Activated CD8-positive, alpha-beta memory T cell treated with anti-CD3 and anti-CD28 coated beads for 4 hours (primary cell): Measurements from ENCODE around the gene C2orf72.
"Not testable (repeated sequence)": the region's sequence is repeated elsewhere in the genome, so short reads cannot be mapped to it uniquely, and the experiment has no call there.

Experiments used
- DNase-seq, 2 donors: peaks; one replicate each; pipeline ENCODE4 v3.0.0-alpha.2; 2020; ENCODE audit warnings: low read depth in 2 of 2

The C2orf72 gene

DNA sequence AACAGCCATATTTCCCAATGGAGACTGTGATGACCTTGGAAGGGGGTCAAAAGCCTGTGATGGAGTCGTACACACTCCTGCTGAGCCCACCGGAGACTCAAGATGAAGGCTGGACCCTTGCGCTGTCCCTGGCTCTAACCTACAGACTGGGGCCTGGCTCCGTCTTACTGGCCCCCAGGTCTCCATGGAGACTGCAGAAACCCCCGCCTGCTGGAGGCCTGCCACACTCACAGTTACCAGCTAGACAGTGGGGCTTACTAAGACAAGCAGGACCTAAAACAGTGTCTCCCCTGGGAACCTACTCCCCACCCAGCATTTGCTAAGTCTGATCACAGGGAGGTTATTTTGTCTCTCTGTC, 9.6 kb downstream of the C2orf72 start:
- no peak for DNase-seq

DNA sequence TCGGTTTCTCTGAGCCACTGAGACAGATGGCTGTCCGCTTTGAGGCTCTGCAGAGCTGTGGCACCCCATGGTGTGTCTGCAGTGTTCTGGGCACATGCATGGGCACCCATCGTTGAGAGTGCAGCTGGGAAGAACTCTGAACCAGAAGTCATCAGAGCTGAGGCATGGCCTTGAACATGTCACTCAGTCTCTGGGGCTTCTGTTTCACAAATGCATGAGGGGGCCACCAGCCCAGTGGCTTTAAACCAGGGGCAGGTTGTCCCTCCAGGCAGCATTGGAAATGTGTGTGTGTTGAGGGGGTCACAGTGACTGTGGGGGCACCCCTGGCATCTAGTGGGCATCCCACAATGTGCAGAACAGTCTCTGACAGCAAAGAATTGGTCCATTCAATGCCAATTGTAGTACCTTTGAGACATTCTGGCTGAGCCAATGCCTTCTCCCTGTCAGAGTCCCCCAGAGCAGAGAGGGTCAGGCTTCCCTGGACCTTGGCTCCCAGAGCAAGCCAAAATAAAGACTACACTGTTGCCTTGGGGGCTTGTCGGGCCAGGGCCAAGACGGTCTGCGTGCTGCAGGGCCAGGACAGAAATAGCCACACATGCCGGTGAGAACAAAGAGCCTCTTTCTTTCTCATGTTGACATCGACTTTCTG, 10.1 kb downstream of the C2orf72 start:
- DNase-seq, result no peak

DNA sequence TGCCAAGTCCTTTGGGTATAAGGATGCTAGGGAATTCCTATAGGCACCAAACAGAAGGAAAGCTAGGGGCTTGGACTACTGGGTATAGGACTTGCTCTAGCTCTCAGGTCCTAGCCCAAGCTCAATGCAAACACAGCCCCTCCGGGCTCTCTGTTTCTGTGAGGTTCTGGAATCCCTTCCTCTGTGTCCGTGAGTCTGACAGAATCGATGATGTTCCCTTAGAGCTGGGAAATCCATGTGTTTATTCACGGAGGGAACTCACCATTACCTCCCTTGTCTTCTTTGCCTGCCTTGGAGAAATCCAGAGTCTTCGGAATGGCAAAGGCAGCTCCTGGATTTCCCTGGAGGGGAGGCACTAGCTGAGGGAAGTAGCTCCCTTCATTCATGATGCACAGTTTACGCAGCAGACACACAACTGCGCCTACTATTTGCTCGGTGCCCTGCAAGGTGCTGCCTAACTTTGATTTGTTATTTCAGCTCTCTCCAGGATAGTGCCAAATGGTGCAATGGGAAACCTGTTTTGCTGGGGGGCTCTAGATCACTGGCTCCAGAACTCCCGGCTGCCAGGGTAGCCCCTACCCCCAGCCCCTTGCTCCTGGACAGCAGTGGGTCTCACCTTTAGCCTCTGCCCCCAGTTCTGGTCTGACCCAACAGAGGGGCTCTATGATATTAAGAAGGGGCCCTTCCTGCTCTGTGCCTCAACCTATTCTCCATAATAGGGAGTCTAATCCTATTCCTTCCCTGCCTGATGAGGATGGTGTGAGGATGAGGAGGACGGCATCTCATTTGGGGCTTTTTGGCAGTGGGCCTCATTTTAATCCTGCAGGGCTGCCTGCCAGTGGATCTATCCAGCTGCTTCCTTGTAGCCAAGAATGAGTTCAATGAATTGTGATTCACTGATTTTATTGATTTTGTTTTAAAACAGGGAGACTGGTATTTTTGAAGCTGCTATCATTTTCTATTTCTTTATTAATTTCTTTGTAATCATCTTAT, 10.9 kb downstream of the C2orf72 start:
- no peak for DNase-seq

DNA sequence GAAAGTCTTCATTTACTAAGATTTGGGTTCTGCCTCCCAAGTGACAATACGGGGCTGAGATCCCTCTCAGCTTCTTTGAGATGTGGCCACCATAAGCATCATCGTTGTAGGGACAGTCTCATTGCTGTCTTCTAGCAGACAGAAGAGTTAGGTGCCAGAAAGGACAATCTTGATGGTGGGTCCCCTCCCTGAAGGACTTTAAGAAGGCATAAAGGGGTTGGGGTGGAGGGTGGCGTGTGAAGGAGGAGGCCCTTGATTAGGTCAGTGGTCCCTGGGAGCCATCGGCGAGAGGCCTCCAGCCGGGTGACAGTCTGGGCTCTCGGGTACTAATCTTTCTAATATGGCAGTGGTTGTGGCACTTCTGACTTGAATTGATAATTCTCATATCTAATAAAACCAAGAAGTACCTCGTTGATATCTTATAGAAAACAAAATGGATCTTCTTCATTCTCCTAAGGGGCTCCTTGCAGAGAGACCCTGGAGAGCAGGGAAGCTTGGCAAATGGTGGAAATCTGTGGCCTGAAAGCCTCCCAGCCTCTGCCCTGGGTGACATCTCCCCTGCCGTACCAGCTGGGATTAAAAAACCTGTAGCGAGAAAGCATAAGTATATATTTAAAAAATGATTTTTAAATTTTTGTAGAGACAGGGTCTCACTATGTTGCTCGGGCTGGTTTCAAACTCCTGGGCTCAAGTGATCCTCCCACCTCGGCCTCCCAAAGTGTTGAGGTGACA, 12.1 kb downstream of the C2orf72 start:
- no peak for DNase-seq

DNA sequence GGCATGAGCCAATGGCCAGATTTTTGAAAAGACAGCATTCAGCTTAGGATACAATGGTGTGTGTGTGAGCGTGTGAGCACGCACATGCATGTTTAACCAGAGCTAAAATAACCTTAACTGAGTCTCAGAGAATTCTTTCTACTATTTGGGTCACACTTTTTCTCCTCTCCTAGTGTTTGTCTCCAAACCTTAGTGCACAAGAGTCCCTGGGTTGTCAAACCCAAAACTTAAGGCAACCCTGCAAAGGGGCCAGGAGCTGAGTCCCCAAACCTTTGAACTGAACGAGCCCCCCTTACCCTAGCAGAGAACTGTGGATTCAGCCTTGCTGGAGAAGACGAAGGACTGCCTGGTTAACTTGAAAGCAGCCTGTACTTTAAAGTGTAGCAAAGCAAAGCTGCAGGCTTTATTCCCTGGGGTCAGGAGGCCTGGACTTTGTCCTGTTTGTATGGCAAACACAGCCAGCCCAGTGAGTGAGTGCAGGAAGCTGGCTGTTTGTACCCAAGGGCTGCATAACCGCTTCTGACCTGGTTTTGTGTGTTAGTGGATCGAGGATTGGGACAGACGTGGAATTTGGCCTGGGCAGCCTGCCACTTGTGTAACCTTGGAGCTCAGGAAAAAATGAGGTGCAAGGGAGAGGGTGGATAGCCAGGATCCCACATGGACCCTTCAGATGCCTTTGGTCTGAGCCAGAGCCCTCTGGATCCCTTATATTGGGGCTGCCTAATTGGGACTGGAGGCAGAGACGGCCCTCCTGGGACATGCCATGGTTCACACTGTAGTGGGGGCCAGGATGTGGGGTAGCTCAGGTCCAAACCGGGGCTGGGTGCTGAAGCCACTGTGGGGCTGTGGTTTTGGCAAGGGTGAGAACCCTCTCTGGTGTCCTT, 12.9 kb downstream of the C2orf72 start:
- no peak for DNase-seq

DNA sequence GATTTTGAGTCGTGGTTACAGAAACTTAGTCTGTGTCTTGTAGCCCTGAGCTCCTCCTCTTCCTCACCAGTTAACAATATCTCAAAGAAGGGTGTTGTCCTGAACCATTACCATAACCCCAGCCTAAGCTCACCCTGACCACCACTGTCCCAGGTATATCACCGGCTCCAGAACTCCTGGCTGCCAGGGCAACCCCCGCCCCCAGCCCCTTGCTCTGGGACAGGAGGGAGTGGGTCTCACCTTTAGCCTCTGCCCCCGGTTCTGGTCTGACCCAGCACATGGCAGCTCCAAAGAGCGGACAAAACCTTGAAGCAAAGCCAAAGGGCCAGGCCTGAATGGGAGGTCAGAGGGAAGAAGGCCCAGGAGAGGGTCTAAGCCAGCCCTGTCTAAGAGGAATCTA, 13.8 kb downstream of the C2orf72 start:
- DNase-seq, result no peak

DNA sequence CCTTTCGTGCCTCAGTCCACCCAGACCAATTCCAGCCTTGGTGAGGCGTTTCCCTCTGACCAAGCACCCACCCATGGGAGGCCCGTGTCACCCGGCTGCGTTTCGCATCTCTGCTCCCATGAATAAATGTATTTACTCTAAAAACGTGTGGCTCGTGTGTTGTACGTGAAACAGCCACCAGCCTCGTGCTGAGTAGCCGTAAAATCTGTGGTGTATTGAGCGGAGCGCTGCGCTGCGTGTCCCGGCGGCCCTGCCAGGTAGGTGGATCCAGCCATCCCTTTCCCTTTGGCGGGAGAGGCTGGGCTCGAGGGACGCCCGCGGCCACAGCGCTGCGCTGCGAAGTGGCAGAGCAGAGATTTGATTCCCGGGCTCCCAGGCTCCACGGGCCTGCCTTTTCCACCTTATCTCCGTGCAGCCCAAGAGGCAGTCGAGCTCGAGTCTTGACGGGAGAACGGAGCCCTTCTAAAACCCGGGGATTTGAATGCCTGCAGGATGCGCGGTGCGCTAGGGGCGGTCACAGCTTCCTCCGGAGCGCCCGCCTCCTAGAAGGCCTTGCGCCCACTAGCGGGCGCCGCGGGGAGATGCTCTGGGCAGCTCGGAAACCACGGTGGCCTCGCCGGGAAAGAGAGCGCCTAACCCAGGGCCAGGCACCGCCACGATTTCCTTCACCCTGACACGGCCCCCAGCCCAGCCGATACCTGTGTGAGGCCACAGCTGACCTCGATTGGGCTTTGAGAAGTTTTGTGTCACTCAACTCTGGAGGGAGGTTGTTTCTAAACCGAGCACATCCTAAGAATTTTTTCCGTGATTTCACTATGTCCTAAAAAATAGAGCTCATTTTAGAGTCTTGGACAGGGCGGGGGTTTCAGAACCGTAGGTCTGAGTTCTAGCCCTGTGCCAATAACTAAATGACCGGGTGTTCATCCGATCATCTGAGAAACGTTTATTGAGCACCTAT, 15.4 kb downstream of the C2orf72 start:
- peak; percentile 55 to 67 for DNase-seq

DNA sequence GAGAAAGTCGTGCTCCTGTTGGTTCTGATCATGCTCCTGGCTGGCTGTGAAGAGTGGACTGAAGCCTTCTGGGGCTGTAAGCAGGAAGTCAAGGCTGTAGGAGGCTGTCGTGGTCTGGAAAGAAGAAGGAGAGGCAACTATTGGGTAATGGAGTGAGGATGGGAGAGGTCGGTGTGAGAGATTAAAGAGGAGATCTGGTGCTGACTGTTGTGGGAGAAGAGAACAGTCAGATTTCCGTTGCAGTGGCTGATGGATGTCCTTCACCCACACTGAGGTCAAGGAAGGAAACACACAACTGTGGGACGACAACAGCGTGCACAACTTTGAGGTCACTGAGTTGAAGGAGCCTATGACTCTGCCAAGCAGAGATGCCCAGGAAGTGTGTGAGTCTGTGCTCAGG, 16.5 kb downstream of the C2orf72 start:
- DNase-seq, result no peak

DNA sequence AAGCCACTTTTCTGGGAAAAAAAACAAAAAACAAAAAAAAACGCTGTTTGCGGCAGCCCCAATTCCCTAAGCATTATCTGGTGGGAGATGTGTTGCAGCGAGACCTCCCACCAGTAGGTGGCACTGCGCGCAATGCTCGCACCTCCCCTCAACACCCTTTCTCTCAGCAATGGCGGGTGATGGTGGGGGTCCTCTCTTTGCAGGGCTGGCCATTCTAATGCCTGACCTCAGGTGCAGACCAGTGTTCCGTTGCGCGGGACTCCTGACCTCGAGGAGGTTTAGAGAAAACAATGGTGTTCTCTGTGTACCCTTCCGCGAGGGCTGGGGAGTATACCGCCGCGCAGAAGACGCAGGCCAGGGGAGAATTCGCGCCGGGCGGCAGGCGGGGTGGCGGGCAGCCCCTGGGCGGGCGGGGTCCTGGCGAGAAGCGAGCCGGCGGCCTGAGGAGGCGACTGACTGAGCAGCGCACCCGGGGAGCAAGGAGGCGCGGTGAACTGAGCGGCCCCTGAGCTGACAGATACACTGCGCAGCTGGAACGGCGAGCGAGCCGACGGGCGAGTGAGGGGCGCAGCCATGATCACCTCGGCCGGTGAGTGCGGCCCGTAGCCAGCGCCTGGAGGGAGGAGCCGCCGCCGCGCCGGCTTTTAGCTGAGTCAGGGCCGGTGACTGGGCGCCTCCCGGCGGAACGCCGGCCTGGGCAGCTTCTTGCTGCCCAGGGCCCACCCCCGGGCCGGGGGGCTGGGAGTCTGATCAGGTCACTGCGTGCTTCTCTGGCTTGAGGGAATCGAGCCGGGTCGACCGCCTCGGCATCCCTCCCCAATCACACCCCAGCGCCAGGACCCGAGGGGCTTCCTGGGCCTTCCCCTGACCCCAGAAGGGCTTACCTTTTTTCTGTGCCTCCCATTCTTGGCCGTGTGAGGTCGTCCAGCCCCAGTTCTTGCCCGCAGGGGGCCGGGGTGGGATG, 19.4 kb downstream of the C2orf72 start, which contains the start of gene PSMD1:
Gene PSMD1 (plus strand): TSS at position 415 of the 964 bp plus-strand sequence. CDS start 159 bp downstream, at position 574.
- DNase-seq, result peak; percentile 86 to 87

DNA sequence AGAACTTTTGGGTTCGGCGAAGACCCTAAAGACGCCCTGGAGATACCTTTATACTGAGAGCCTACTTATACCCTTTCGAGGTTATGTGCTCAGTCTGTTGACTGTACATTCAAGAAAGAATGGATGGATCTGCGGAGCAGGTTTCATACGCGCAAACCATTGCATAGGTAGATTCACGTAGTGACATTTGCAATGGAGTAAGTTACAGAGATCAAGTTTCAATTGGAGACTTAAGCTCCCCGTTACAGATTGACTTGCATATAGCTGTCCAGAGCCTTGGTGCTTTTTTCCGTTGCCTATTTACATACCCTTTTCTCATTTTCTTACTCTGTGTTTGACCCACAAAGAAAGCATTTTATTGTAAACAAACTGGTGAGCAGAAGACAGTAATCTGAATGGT, 20.3 kb downstream of the C2orf72 start:
- no peak for DNase-seq

DNA sequence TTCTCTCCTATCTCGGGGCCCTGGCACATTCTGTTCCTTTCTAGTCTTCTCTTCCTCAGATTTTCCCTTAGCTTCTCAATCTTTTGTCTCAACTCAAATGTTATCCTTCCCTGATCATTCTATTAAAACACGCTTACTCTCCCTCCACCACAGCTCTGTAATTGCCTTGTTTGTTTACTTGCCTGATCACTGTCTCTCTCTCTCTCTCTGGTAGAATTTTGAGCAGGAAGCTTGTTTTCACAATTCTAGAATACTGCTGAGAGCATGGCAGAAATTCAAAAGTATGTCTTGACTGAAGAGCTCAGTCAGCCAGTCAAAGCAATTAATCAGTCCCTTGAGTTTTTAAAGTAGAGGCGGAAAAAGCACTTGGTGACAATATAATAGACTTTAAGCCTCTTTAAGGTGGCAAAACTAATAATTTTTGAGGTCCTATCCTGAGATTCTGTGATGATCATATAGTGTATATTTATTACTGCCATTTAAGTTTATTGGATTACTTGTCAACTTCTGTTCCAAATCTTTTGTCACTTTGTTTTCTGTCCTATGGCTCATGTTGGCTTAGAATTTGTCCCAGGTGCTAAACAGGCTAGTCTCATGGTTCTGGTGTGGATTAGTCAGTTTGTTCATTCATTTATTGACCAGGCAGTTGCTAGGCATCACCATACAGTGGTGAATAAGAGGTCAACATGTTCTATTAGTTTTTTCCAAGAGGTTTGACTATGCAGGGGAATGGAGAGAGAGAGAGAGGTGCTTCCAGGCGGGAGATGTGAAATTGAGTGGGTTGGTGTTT, 21.6 kb downstream of the C2orf72 start:
- no peak for DNase-seq

DNA sequence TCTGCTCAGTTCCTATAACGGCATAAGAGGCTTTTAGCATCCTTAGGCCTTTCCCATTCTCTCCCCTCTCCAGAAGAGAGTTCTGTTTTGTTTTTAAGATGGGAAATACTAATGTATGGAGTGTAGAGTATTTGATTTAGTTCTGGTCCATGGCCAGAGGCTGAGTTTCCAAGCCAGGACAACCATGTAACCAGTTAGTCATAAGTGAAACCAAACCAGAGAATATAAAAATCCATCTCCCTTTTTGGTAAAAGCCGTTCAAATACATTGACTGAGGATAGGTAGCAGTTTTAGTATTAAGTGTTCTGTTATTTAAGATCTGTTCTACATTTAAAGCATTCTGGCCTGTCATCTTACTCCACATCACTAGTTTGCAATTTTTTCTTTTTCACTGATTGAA, 22.4 kb downstream of the C2orf72 start:
- no peak for DNase-seq

DNA sequence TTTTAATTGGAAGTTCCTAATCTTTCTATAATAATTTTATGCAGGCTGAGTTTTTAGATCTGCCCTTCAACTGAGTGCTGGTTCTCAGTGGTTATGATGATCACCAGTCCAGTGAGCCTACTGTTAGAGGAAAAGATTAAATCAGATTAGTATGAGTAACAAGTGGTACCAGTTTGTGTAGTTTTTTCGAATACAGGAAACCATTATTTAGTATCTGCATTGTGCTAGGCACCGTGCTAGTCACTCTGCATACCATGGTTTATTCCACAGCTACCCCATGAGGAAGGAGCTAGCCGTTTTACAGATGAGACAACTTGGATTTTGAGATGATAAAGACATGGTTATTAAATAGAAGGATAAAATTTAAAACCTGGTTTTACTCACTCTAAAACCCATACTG, 25.5 kb downstream of the C2orf72 start:
- no peak for DNase-seq

DNA sequence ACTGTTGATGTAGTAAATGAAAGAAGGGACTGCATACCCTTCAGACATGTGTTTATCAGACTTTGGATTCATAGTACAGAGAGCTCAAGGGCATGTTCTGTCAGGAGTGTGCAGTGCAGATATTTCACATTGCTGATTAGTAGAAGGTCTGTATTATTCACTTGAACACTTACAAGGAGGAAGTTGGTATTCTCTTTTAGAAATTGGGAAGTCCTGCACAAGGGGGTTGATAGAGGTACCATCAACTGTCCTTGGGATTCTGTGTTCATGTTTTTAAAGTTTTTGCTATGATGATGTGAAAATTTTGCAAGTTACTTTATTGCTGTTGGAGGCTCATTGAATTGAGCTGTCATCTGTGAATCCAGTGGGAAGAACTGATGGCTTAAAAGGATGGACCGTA, 26.0 kb downstream of the C2orf72 start:
- no peak for DNase-seq

DNA sequence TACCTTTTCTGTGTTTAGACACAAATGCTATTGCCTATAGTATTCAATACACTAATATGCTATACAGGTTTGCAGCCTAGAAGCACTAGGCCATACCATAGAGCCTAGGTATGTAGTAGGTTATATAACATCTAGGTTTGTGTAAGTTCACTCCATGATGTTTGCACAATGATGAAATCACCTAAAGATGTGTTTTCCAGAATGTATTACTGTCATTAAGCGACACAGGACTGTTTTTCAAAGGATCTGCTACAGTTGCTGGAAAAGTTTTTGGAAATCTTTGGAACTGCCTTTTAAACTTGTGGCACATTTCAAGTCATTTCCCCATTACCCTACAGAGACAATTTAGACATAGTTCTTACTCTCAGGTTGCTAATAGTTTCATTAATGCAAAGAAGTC, 28.6 kb downstream of the C2orf72 start:
- DNase-seq, result no peak

DNA sequence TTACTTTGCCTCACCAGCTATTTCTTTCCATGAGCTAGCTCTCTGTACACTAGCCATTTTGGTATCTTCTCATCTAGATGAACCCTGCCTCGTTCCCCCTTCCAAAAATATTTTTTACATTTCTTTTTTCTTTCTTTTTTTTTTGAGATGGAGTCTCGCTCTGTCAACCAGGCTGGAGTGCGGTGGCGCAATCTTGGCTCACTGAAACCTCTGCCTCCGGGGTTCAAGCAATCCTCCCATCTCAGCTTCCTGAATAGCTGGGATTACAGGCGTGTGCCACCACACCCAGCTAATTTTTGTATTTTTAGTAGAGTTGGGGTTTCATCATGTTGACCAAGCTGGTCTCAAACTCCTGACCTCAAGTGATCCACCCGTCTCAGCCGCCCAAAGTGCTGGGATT, 30.2 kb downstream of the C2orf72 start:
- DNase-seq, result not testable (repeated sequence)

DNA sequence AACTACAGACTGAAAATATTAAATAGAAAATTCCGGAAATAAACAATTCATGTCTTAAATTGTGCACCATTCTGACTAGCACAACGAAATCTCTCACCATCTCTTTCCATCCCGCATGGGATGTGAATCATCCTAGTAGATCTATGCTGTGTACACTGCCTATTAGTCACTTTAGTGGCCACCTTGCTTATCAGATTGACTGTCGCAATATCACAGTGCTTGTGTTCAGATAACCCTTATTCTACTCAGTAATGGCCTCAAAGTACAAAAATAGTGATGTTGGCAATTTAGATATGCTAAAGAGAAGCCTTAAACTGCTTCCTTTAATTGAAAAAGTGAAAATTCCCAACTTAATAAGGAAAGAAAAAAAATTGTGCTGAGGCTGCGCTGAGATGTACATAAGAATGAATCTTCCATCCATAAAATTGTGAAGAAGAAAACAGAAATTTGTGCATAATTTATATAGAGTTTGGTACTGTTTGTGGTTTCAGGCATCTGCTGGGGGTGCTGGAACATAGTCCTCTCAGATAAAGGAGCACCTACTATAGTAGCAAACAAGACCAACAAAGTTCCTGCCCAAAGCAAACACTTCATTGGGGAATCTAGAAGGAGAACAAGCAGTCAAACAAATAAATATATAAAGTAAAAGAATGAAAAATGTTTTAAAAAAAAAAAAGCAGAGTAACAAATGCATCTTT, 31.4 kb downstream of the C2orf72 start:
- DNase-seq, result no peak
